GM18505 (cell line): ENCODE results near the gene SNED1.

Experiments used
- ATAC-seq: cut with Tn5 transposase; IDR thresholded peaks from one replicate; pipeline ENCODE4 v1.9.1; 2021; ENCODE audit not compliant: unreplicated experiment
- POLR2A ChIP-seq: IDR thresholded peaks from 4 replicates; pipeline ENCODE4 v1.6.1; 2011; ENCODE audit warnings: borderline replicate concordance; ENCODE audit not compliant: insufficient read depth, insufficient read length; ENCODE audit errors: extremely low read depth

Gene SNED1

DNA sequence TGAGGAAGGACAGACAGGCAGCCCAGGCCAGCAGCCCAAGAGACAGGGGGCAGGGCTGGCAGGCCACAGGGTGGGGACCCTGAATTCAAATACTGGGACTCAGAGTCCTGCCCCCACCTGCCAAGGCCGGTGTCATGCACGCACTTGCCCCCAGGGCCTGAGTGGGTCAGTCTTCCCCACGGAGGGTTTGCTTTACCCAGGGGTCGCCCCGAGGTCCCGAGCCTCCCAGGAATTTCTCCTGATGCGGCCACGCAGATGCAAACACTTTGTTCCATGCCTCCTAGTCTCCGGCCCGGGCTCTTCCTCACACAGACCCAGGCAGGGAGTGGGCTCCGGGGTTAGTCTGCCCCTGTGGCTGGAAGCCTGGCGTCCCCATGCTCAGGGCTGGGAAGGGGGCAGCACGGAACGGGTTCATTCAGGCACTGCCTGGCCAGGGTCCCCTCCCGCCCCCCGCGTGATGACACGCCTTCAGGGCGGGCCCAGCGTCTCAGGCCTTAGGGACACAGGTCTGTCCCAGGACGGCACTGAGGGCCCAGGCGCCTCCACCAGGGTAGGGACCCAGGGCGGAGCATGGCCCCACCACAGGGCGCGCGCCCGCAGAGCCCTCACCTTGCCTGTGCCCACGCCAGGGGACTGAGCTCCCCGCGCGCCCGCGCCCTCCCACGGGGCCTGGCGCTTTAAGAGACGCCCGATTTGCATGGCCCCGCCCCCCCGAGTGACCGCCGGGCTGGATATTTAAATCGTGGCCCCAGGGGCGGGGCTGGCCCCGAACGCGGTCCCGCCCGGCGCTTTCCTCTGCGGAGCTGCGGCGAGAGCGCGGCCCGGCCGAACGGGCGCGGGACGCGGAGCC, at the start of gene SNED1:
TSS of gene SNED1 (plus strand) at position 763 of the 850 bp plus-strand sequence. CDS start 220 bp downstream, outside the sequence.
- ATAC-seq, result no peak

DNA sequence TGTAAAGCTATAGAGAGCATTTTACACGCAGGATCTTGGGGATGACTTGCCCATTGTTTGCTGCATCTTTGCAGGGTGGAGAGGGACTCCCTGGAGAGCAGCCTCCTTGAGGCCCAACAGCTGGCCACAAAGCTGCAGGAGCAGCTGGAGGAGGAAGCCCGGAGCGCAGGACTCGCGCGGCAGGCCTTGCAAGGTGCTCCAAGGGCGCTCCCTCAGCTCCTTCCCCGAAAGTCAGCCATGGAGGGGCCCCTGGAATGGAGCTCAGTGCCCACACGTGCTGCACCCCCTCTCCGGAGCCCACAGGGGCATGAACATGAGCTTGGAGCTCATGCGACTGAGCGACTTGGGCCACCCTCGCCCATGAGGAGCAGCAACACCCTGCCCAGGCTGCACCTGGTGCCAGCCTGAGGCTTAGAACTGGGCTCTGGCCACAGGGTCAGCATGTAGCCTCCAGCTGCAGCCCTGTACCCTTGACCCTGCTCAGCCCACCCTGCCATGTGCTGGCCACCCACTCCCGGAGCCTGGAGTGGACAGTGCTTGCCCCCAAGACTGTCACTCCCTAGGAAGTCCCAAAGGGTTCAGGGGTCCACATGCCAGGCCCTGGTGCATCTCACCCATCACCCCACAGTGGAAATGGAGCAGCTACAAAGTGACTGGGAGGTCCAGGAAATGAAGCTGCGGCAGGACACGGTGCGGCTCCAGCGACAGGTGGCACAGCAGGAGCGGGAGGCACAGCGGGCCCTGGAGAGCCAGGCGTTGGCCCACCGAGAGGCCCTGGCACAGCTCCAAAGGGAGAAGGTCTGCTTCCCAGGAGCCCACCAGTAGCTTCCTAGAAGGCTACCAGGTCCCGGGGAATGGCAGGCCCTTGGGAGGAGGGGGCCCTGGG, 49.3 kb upstream of the SNED1 start:
- no peak for TF ChIP-seq POLR2A
- no peak for ATAC-seq

More for the DNA sequence above, at the start of gene SNED1:
- no peak for TF ChIP-seq POLR2A

DNA sequence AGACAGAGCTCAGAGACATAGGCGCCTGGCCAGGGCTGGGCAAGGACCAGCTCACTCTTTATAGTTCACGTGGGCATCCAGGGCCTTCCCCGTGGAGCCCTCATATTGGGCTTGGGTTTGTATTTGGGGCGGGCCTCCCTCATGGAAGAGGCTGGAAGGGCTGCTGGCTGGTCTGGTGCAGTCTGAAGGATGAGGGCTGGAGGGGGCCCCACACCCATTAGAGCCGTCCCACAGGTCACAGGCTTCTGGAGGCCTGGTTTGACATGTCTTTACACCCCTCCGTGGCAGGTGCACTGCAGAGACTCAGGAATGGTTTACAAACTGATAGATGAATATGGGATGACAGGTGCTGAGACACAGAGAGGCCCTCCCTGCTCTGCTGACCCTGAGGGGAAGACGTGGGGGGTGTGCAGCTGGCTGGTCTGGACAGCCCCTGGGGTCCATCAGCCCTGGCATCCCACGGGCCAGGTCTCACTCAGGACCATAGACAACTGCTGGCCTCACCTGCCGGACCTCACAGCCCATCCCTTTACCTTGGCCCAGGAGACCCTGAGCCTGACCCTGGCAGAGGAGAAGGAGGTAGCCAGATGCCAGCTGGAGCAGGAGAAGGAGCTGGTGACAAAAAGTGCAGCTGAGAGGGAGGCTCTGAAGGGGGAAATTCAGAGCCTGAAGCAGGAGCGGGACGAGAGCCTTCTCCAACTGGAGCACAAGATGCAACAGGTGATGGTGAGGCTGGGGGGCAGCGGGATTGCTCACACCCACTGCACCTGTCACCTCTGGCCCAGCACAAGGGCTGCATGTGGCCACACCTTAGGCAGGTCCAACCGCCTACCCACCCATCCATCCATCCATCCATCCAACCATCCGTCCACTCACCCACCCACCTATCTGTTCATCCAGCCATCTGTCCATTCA, 48.4 kb upstream of the SNED1 start:
- no peak for ATAC-seq
- no peak for TF ChIP-seq POLR2A

DNA sequence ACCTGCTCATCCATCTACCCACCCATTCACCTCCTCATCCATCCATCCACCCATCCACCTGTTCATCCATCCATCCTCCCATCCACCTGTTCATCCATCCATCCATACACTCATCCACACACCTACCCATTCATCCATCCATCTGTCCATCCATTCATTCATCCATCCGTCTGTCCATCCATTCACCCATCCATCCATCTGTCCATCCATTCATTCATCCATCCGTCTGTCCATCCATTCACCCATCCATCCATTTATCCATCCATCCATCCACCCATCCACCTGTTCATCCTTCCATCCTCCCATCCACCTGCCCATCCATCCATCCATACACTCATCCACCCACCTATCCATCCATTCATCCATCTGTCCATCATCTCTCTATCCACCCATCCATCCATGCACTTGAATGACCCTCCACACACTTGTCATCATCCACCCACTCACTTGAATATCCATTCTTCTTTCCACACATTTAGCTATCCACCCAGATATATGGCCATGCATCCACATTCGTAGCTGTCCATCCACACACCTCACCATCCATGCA, 47.3 kb upstream of the SNED1 start:
- TF ChIP-seq POLR2A, result no peak
- no peak for ATAC-seq

DNA sequence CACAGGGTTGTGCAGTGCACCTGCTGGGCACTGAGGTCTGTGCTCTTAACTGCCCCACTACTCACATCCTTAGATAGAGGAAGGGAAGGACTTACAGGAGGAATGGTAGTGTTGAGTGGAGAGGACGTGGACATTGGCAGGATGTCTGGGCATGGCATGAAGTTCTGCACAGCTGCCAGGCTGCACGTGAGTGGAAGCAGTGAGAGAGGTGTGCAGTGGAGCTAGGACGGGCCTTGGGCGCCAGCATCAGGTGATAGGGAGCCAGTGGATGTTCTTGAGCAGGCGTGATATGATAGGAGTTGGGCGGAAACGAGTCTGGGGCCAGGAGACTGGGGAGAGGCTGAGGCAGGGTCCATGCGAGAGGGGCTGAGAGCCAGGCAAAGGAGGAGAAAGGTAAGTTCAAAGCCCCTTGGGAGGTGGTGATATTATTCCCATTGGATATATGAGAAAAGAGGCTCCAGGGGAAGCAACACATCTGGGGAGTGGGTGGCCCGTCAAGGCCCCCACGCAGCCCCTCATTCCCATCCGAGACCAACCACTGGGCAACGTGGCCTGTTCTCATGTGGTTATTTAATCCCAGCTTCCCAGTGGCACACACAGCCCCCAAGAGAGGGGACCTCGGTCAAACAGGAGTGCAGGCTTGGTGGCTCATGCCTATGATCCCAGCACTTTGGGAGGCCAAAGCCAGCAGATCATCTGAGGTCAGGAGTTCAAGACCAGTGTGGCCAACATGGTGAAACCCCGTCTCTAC, 45.7 kb upstream of the SNED1 start:
- TF ChIP-seq POLR2A, result no peak
- no peak for ATAC-seq

DNA sequence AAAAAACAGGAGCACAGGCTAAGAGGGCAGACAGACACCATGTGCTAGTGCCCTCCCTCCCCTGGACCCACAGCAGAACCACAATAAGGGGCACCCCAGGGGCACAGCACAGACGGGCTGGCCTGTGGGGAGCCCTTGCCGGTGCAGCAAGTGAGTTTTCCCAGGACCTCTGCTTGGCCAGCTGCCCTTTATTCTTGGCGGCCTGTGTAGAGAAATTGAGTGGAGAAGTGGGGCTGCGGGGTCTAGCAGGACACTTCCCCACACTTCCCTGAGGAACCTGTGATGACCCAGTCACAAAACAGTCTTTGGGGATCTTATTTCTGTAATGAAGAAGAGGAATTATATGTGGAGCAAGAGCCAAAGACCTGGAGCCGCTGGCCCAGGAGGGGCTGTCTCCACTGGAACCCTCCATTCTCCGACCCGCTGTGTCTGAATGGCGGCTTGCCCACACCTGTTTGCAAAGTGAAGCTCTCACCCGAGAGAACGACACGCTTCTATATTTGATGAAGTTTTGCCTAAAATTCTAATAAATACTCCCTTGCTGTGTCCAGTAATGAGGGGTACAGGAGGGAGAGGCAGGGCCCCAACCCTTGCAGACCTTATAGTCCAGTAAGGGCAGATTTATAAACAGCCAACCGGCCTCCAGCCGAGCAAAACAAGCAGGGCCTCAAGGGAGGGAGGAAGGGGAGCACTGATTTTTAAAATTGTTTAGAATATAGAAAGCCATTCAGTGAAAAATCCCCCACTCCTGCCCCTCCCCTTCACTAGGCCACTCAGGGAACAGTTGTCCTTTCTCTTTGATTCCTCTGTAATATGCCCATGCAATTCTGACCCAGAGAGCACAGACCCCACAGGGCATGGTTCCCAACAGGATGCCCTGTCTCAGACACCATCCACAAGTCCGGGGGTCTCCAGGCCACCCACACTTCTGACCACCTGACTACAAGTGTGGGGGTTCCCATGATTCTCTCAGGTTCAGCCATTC, 44.7 kb upstream of the SNED1 start:
- no peak for ATAC-seq
- no peak for TF ChIP-seq POLR2A

DNA sequence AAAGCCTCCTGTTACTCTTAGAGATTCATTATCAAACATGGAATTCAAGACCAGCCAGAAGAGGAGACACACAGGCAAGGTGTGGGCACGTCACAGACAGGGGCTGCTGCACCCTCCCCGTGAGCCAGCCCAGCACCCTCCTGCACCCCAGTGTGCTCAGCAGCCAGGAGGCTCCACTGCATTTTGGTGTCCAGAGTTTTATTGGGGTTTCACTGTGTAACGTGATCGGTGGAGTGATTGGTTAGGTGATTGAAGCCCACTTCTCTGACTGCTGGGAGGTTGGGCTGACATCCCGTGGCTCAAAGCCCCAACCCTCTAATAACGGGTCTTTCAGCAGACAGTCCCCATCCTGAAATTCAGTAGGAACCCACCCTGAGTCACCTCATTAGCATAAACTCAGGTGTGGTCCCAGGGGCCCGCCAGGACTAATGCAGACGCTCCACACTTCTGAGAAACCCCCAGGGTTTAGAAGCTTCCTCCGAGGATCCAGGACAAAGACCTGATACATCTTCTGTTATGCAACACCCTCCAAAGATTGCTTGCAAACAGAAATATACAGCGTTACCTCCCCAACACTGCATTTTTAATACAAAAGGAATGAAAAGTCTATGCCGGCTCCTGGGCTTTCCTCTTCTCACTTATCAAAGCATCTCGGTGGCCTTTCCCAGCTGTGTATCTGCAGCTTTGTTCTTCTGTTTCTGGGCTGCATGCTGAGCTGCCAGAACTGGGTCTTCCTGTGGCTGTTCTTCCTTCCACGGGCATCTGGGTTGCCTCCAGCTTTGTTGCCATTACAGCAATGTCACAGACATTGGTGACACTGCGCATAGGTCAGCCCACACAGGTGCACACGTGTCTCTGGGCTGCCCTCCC, 43.7 kb upstream of the SNED1 start:
- no peak for ATAC-seq
- no peak for TF ChIP-seq POLR2A

DNA sequence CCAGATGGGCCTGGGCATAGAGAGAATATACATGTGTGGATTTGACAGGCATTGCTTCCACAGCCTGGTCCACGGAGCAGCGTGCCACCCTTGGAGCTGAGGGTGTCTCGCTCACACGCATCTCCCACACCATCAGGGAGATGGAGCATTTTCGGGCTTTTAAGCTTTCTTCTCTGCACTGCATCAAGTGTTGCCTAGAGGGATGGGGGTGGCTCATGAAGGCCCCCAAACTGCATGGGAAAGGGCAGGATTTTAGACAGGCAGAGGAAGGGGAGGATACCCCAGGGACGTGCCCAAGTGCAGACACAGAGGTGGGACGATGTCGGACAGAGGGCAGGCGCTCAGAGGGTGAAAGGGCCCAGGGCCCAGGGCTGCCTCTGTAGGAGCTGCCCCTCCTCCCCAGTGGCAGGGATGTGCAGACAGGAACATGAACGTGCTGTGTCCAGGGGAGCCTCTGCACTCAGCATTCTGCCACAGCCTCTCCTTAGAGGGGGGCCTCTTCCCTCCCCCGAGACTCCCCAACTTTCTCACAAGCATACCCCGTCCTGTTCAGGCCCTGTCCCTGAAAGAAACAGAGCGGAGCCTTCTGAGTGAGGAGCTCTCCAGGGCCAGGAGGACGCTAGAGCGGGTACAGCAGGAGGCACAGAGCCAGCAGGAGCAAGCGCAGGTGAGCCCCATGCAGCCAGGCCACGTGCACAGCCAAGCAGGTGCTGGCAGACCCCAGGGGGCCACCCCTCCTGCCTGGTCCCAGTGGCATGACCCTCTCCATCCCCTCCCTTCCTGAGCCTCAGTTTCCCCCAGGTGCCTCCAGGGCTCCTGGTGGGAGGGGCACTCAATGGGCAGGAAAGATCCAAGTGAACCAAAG, 42.9 kb upstream of the SNED1 start:
- ATAC-seq, result no peak
- TF ChIP-seq POLR2A, result no peak

DNA sequence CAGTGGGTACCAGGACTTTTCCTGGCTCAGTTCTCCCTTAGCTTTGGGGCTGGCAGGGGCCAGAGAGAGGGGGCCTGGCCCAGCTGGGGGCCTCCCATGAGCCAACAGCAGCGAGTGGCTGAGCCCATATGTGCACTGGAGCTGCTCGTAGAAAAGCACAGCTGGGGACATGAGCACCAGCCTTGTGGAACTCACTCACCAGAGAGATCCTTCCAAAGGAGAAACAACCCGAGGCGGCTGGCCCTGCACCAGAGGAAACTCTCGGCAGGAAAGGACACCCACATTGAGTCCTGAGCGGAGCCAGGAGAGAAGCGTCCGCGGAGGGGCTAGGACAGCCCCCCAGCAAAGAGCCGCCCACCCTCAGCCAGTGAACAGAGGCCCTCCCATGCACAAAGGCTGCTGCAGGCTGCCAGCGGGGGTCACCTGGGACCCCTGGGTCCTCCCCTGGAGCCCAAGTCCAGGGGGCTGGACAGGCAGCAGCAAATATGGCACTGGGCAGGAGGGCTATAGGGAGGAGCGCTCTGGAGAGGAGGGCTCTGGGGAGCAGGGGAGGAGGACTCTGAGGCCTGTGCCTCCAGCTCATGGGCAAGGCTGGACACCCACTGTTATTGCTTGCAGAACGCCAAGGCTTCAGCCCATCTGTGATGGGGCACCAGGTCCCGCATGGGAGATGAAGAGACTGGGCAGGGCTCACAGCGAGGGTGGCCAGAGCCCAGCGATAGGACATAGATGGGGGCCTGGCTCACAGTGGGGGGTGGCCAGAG, 42.1 kb upstream of the SNED1 start:
- ATAC-seq, result no peak
- no peak for TF ChIP-seq POLR2A
